Heart right ventricle (tissue), 16 donors: ENCODE data around the gene FMO4. TPM values are rescaled to one million over a fixed set of nuclear protein-coding genes. Genes with fewer than 3 reads are reported as not detected.

Experiments
- ATAC-seq, 8 donors: fragments of 200-7000 bp; cut with Tn5 transposase; one replicate each; pipeline ENCODE4 v1.9.1; 2020; ENCODE audit warnings: mild to moderate bottlenecking in 8 of 8, moderate library complexity in 8 of 8, moderate number of reproducible peaks in 1 of 8
- DNase-seq, 2 donors: peaks; one replicate each; pipeline ENCODE4 v3.0.0-alpha.2; 2020
- H3K27ac ChIP-seq, 10 donors: fragments of 200-600 bp; sonication (generic) in 2 of 10; one replicate each; pipeline versions ENCODE4 v1.5.0 to v1.8.0; 2020 to 2022; ENCODE audit warnings: mild to moderate bottlenecking in 3 of 10
- H3K27me3 ChIP-seq, 7 donors: fragments of 200-600 bp; one replicate each; pipeline ENCODE4 v1.8.0; 2021 to 2022; ENCODE audit warnings: mild to moderate bottlenecking in 2 of 7
- H3K36me3 ChIP-seq, 9 donors: fragments of 200-600 bp; sonication (generic) in 1 of 9; one replicate each; pipeline versions ENCODE4 v1.5.0 to v1.8.0; 2020 to 2022; ENCODE audit warnings: mild to moderate bottlenecking in 2 of 9
- H3K4me1 ChIP-seq, 9 donors: fragments of 200-600 bp; sonication (generic) in 1 of 9; one replicate each; pipeline versions ENCODE4 v1.5.0 to v1.8.0; 2020 to 2022; ENCODE audit warnings: mild to moderate bottlenecking in 4 of 9
- H3K4me3 ChIP-seq, 10 donors: fragments of 200-600 bp; sonication (generic) in 2 of 10; one replicate each; pipeline versions ENCODE4 v1.5.0 to v1.8.0; 2020 to 2022; ENCODE audit warnings: mild to moderate bottlenecking in 7 of 10, moderate library complexity in 2 of 10
- H3K9me3 ChIP-seq, 11 donors: fragments of 200-600 bp in 10 of 11; sonication (generic) in 2 of 11; one replicate each; pipeline versions ENCODE4 v1.5.0 to v1.8.0; 2013 to 2022; ENCODE audit warnings: mild to moderate bottlenecking in 2 of 11, control low read depth in 1 of 11, moderate library complexity in 1 of 11
- WGBS, 2 donors: extraction: QIAGEN DNeasy Blood & Tissue Kit; methylation state at CpG; one replicate each; pipeline ENCODE4 v1.1.7; 2013; ENCODE audit warnings: inconsistent platforms in 1 of 2; 5-methylcytosine and 5-hydroxymethylcytosine counted together
- intact Hi-C, 10 donors: fragments of 100-400 bp; cut with DNase I; formaldehyde crosslinking; loops; one replicate each; pipeline versions ENCODE4 v1.11.1 to v1.14.2; 2022
- long read RNA-seq, 3 donors: library from polyadenylated mRNA; unstranded; transcript quantifications; one replicate each; pipeline ENCODE4 v2.0.0, GENCODE V29; 2020 to 2021
- polyA plus RNA-seq, 2 donors: library from polyadenylated mRNA; stranded (reverse); fragments of 200-250 nt; gene quantifications; one replicate each; pipeline ENCODE4 v1.2.3, GENCODE V29; 2013
- total RNA-seq, 10 donors: library from RNA; stranded (reverse); fragmentation: NEBNext Ultra II Directional in 3 of 10; extraction: Animal tissue kit (Norgen Biotek cat#: 25700) in 3 of 10; gene quantifications; one replicate each; pipeline versions ENCODE4 v1.2.1 to v1.2.4, GENCODE V29; 2021 to 2023
- TF ChIP-seq, protein P1 (sequence below), 9 donors: fragments of 200-600 bp; sonication (generic) in 2 of 9; IDR thresholded peaks; one replicate each; pipeline versions ENCODE4 v1.5.0 to v1.8.0; 2021 to 2022; ENCODE audit warnings: antibody characterized with exemption in 9 of 9, mild to moderate bottlenecking in 5 of 9, moderate library complexity in 1 of 9
- donor health status: Arrhythmogenic right ventricular cardiomyopathy.
- donor health status: ischemic (EF 13 %, LVEDD 7.1; RV severe dilation, severe dysfunction).
- donor health status: healthy with polysubstance abuse.
- donor health status: DM: no; HTN: yes; CAD: no.
- donor health status: DM: no; HTN: no; CAD: no.
- donor health status: ischemic (EF 25% LVEDD 6.9; RV normal size, moderate dysfunction).
- donor health status: ischemic (EF 25% LVEDD 5.7; RV mildly dilated, moderate dysfunction).
- donor health status: healthy.
- donor health status: DM: yes; HTN: yes; CAD: no.
- donor health status: Ischemic cardiomyopathy.
- donor health status: ischemic (EF 35%, LVEDD 5.7; RV mildly dilated, moderate dysfunction).
- donor health status: nonischemic (EF 11% LVEDD 7.7; RV severe dilation, severe dysfunction).
- donor health status: DM: yes; HTN: yes; CAD: no.
- donor health status: PGD.
- donor health status: ischemic (EF 29% LVEDD 5.4; RV normal size, mild dysfunction).
- donor health status: nonischemic (EF 23%, LVEDD 6.1; RV moderate dilation, normal function).

Gene FMO4, protein sequence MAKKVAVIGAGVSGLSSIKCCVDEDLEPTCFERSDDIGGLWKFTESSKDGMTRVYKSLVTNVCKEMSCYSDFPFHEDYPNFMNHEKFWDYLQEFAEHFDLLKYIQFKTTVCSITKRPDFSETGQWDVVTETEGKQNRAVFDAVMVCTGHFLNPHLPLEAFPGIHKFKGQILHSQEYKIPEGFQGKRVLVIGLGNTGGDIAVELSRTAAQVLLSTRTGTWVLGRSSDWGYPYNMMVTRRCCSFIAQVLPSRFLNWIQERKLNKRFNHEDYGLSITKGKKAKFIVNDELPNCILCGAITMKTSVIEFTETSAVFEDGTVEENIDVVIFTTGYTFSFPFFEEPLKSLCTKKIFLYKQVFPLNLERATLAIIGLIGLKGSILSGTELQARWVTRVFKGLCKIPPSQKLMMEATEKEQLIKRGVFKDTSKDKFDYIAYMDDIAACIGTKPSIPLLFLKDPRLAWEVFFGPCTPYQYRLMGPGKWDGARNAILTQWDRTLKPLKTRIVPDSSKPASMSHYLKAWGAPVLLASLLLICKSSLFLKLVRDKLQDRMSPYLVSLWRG
- 1 to 10 TPM; 2.8 to 8.7 (median 5.3) TPM for total RNA-seq
- polyA plus RNA-seq, result 1 to 10 TPM; 1.7 to 7.6 TPM
- long read RNA-seq, donor 1, partial matches to known transcripts, result 0 of 3 reads
- long read RNA-seq, donor 1, other reads (novel, unspliced or antisense), result 1 of 3 reads
- long read RNA-seq, donor 2, partial matches to known transcripts, result 0 of 5 reads
- long read RNA-seq, donor 2, other reads (novel, unspliced or antisense), result 3 of 5 reads
- long read RNA-seq, donor 3, partial matches to known transcripts, result 1 of 3 reads
- long read RNA-seq, donor 3, other reads (novel, unspliced or antisense), result 1 of 3 reads

DNA sequence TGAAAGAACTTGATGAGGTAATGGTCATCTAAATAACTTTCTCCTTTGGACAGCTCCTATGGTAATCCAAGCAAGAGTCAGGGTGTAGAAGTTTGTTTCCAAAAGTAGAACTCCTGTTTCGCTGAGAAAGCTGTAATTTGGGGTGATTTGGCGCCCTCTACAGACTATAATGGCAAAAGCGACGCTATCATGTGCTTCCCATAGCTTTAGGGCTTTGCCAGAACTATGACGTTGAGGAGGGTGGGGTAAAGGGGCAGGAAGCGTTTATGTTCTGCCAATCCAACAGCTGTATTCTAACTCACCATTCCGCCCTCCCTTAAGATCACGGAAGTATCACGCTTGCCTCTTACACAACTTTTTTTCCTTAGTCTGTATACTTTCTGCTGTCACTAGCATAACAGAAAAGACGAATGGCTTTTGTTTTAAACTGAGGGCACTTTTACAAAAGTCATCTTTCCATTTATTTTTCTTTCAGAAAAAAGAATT lies at the start of gene FMO4:
TSS of gene FMO4 (plus strand) at position 349 of the 486 bp plus-strand sequence. CDS start 5,643 bp downstream, outside the sequence.
- H3K9me3 ChIP-seq, result peaks cover 0 to 7% (median 0%) of the 10 kb centered on the region in 11 donors
- WGBS, 2 donors, result 0 to 1% methylated on average over 10 of the region's 10 CpGs
- peaks cover 0 to 23% (median 4%) of the 10 kb centered on the region in 9 donors for H3K36me3 ChIP-seq
- DNase-seq, result peak; percentile 38 to 98
- peak within 1 kb of the TSS in 9 of 10 donors; percentile 36 to 85 (median 69) for H3K27ac ChIP-seq
- peak; percentile 100 for ATAC-seq
- TF ChIP-seq, protein P1, sequence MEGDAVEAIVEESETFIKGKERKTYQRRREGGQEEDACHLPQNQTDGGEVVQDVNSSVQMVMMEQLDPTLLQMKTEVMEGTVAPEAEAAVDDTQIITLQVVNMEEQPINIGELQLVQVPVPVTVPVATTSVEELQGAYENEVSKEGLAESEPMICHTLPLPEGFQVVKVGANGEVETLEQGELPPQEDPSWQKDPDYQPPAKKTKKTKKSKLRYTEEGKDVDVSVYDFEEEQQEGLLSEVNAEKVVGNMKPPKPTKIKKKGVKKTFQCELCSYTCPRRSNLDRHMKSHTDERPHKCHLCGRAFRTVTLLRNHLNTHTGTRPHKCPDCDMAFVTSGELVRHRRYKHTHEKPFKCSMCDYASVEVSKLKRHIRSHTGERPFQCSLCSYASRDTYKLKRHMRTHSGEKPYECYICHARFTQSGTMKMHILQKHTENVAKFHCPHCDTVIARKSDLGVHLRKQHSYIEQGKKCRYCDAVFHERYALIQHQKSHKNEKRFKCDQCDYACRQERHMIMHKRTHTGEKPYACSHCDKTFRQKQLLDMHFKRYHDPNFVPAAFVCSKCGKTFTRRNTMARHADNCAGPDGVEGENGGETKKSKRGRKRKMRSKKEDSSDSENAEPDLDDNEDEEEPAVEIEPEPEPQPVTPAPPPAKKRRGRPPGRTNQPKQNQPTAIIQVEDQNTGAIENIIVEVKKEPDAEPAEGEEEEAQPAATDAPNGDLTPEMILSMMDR (IDR thresholded peaks at IDR 0.05), result peak; percentile 55 to 95 (median 85)
- intact Hi-C loops, result loop anchor here (1.0 to 10.0 kb wide), 14 partner anchors 57 to 349 kb away; partner anchors contain the start of genes FMO1 (in 4 of the 10) and PRRC2C (in 1 of the 10)
- H3K4me3 ChIP-seq, result peak within 1 kb of the TSS in 8 of 10 donors; percentile 25 to 55 (median 50)
- H3K27me3 ChIP-seq, result no peaks in the 10 kb centered on the region
- peaks cover 0 to 19% (median 10%) of the 10 kb centered on the region in 9 donors for H3K4me1 ChIP-seq

DNA sequence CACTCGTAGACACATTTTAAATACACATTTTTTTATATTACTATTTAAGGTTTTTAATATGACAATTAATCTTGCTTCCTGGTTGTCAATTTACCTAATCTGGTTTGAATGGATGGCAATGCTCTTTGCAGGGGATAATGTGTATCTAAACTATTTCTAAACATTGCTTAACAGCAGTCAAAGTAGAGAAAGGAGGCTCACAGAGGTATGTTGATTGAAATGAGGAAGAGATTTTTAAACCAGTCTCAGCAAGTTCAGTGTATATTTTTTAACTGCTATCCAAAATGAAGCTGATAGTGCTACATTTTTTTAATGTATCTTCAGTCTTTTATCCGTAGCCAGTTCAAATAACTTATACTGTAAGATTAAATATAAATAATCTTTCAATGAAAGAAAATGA lies 48.3 kb upstream of the FMO4 start:
- no peak overlapping the region for H3K4me3 ChIP-seq
- H3K27ac ChIP-seq, result no peak overlapping the region
- DNase-seq, result no peak
- no peaks in the 10 kb centered on the region for H3K27me3 ChIP-seq
- TF ChIP-seq, protein P1 (IDR thresholded peaks at IDR 0.05), result no peak
- WGBS, 2 donors, result 77 to 80% methylated on average over 2 of the region's 2 CpGs
- no peaks in the 10 kb centered on the region for H3K9me3 ChIP-seq
- H3K36me3 ChIP-seq, result no peaks in the 10 kb centered on the region
- no peak for ATAC-seq
- intact Hi-C loops, result no loop called here
- H3K4me1 ChIP-seq, result peaks cover 0 to 5% (median 0%) of the 10 kb centered on the region in 9 donors

- Histone ChIP-seq H3K36me3 (no peaks in the 10 kb centered on the region), H3K4me3 (no peak overlapping the region), H3K4me1 (peaks cover 0 to 5% (median 0%) of the 10 kb centered on the region in 9 donors), H3K9me3 (peaks cover 0 to 7% (median 0%) of the 10 kb centered on the region in 11 donors), H3K27me3 (no peaks in the 10 kb centered on the region), H3K27ac (peak overlapping the region in 2 of 10 donors; percentile 2 to 22)
- intact Hi-C loops, result no loop called here
- TF ChIP-seq, protein P1 (IDR thresholded peaks at IDR 0.05), result no peak
- WGBS, 2 donors, result 61 to 65% methylated on average over 4 of the region's 4 CpGs
- DNase-seq (no peak), ATAC-seq (no peak)
Measured at GRCh38 chr1:171266930-171267329, 47.1 kb upstream of the FMO4 start.

- no peak overlapping the region for H3K4me3 ChIP-seq
- DNase-seq, result no peak
- ATAC-seq, result peak in 6 of 8 donors; percentile 28 to 81 (median 55)
- H3K36me3 ChIP-seq, result no peaks in the 10 kb centered on the region
- TF ChIP-seq, protein P1 (IDR thresholded peaks at IDR 0.05), result no peak
- H3K9me3 ChIP-seq, result peaks cover 0 to 10% (median 0%) of the 10 kb centered on the region in 11 donors
- H3K4me1 ChIP-seq, result peaks cover 0 to 5% (median 0%) of the 10 kb centered on the region in 9 donors
- peak overlapping the region in 2 of 10 donors; percentile 2 to 22 for H3K27ac ChIP-seq
- H3K27me3 ChIP-seq, result no peaks in the 10 kb centered on the region
- intact Hi-C loops, result no loop called here
- 57 to 61% methylated on average over 1 of the region's 1 CpG for WGBS, 2 donors
Measured at GRCh38 chr1:171267391-171267790, 46.6 kb upstream of the FMO4 start.
